Trophoblast cell (in vitro differentiated cells and primary cell): ENCODE measurements around the gene CDH7.

ENCODE experiments used
- DNase-seq, 2 donors: peaks; one replicate each; pipeline ENCODE4 v3.0.0-alpha.2; 2016
- H2AFZ ChIP-seq: 2 replicates; pipeline ENCODE4 v1.6.1; 2013; ENCODE audit warnings: low read length, moderate library complexity, mild to moderate bottlenecking; ENCODE audit not compliant: insufficient read depth, poor library complexity
- H2AK5ac ChIP-seq: 2 replicates; pipeline ENCODE4 v1.6.1; 2013; ENCODE audit warnings: mild to moderate bottlenecking, low read length
- H2BK120ac ChIP-seq: 2 replicates; pipeline ENCODE4 v1.6.1; 2013; ENCODE audit warnings: low read length, mild to moderate bottlenecking, moderate library complexity; ENCODE audit not compliant: insufficient read depth, poor library complexity
- H2BK12ac ChIP-seq: 2 replicates; pipeline ENCODE4 v1.6.1; 2013; ENCODE audit warnings: mild to moderate bottlenecking, low read length, moderate library complexity
- H2BK5ac ChIP-seq: 2 replicates; pipeline ENCODE4 v1.6.1; 2013; ENCODE audit warnings: low read length, low read depth, moderate library complexity, mild to moderate bottlenecking; ENCODE audit not compliant: poor library complexity
- H3K14ac ChIP-seq: 2 replicates; pipeline ENCODE4 v1.6.1; 2013; ENCODE audit warnings: mild to moderate bottlenecking, low read length
- H3K18ac ChIP-seq: 2 replicates; pipeline ENCODE4 v1.6.1; 2013; ENCODE audit warnings: mild to moderate bottlenecking, low read length
- H3K23ac ChIP-seq: 2 replicates; pipeline ENCODE4 v1.6.1; 2013; ENCODE audit warnings: low read length
- H3K27ac ChIP-seq: 2 replicates; pipeline ENCODE4 v1.5.1; 2013; ENCODE audit warnings: low read depth, mild to moderate bottlenecking, inconsistent platforms, low read length, moderate library complexity
- H3K27me3 ChIP-seq: 2 replicates; pipeline ENCODE4 v1.6.1; 2013; ENCODE audit warnings: inconsistent platforms, mild to moderate bottlenecking, low read length, moderate library complexity; ENCODE audit not compliant: insufficient read depth
- H3K36me3 ChIP-seq, 2 experiments: 1 replicate in 1 of 2; 2 replicates in 1 of 2; pipeline ENCODE4 v1.6.1; 2013; ENCODE audit warnings: low read length in 2 of 2, mild to moderate bottlenecking in 2 of 2, moderate library complexity in 1 of 2; ENCODE audit not compliant: insufficient read depth in 2 of 2, control insufficient read depth in 1 of 2
- H3K4ac ChIP-seq: 2 replicates; pipeline ENCODE4 v1.6.1; 2013; ENCODE audit warnings: low read depth, mild to moderate bottlenecking, low read length, moderate library complexity
- H3K4me1 ChIP-seq, 2 experiments: 1 replicate in 1 of 2; 2 replicates in 1 of 2; pipeline ENCODE4 v1.6.1; 2013; ENCODE audit warnings: low read length in 2 of 2, mild to moderate bottlenecking in 2 of 2, moderate library complexity in 1 of 2; ENCODE audit not compliant: insufficient read depth in 2 of 2, control insufficient read depth in 1 of 2
- H3K4me2 ChIP-seq: 2 replicates; pipeline ENCODE4 v1.6.1; 2013; ENCODE audit warnings: inconsistent platforms, mild to moderate bottlenecking, low read length, moderate library complexity
- H3K4me3 ChIP-seq: 2 replicates; pipeline ENCODE4 v1.5.1; 2013; ENCODE audit warnings: mild to moderate bottlenecking, low read depth, low read length, inconsistent platforms
- H3K79me1 ChIP-seq: one replicate; pipeline ENCODE4 v1.6.1; 2013; ENCODE audit warnings: low read length
- H3K79me2 ChIP-seq: 2 replicates; pipeline ENCODE4 v1.6.1; 2013; ENCODE audit warnings: low read length, mild to moderate bottlenecking; ENCODE audit not compliant: control insufficient read depth, insufficient read depth, poor library complexity
- H3K9ac ChIP-seq: 2 replicates; pipeline ENCODE4 v1.6.1; 2013; ENCODE audit warnings: mild to moderate bottlenecking, low read length
- H3K9me3 ChIP-seq: 2 replicates; pipeline ENCODE4 v1.6.1; 2013; ENCODE audit warnings: low read depth, mild to moderate bottlenecking, control low read depth, inconsistent platforms, low read length; ENCODE audit not compliant: insufficient read depth
- H4K12ac ChIP-seq: 2 replicates; pipeline ENCODE4 v1.6.1; 2013; ENCODE audit warnings: low read depth, mild to moderate bottlenecking, low read length, moderate library complexity
- H4K8ac ChIP-seq: 2 replicates; pipeline ENCODE4 v1.6.1; 2013; ENCODE audit warnings: low read depth, mild to moderate bottlenecking, low read length, moderate library complexity
- H4K91ac ChIP-seq: one replicate; pipeline ENCODE4 v1.6.1; 2013; ENCODE audit warnings: low read depth, mild to moderate bottlenecking, low read length, moderate library complexity
- WGBS: extraction: QIAGEN DNeasy Blood & Tissue Kit; methylation state at CpG from one replicate; pipeline ENCODE4 v1.1.7; 2013; ENCODE audit warnings: missing lambda C conversion rate; ENCODE audit not compliant: insufficient read length, insufficient coverage; ENCODE audit errors: extremely low coverage; 5-methylcytosine and 5-hydroxymethylcytosine counted together

The CDH7 gene

GRCh38 chr18:65746936-65747335 is 3.9 kb upstream of the CDH7 start:
- H3K4me1 ChIP-seq = peaks cover 8 to 10% of the 10 kb centered on the region in 2 experiments
- no peak overlapping the region for H3K27ac ChIP-seq
- H3K23ac ChIP-seq = no peak overlapping the region
- H4K91ac ChIP-seq = no peak overlapping the region
- H4K8ac ChIP-seq = no peak overlapping the region
- no peak overlapping the region for H3K4me3 ChIP-seq
- no peak overlapping the region for H2BK12ac ChIP-seq
- no peak overlapping the region for H3K4ac ChIP-seq
- H3K14ac ChIP-seq = no peak overlapping the region
- WGBS = no CpG with 5 or more reads among the region's 3 CpGs
- H3K4me2 ChIP-seq = no peak overlapping the region
- peaks cover 3% of the 10 kb centered on the region for H3K27me3 ChIP-seq
- no peak overlapping the region for H2BK5ac ChIP-seq
- H3K79me2 ChIP-seq = no peaks in the 10 kb centered on the region
- no peak overlapping the region for H4K12ac ChIP-seq
- H3K18ac ChIP-seq = no peak overlapping the region
- no peak overlapping the region for H2BK120ac ChIP-seq
- no peak overlapping the region for H2AFZ ChIP-seq
- H3K9ac ChIP-seq = no peak overlapping the region
- no peak overlapping the region for H2AK5ac ChIP-seq
- DNase-seq = no peak
- no peaks in the 10 kb centered on the region for H3K36me3 ChIP-seq
- no peaks in the 10 kb centered on the region for H3K9me3 ChIP-seq
- H3K79me1 ChIP-seq = no peaks in the 10 kb centered on the region

GRCh38 chr18:65748321-65748720 is 2.5 kb upstream of the CDH7 start:
- Histone ChIP-seq H3K14ac (no peak overlapping the region), H3K36me3 (no peaks in the 10 kb centered on the region), H3K4me1 (peaks cover 8 to 10% of the 10 kb centered on the region in 2 experiments), H2AK5ac (no peak overlapping the region), H3K23ac (no peak overlapping the region), H3K9ac (no peak overlapping the region), H2BK12ac (no peak overlapping the region), H3K79me1 (no peaks in the 10 kb centered on the region), H3K27ac (no peak overlapping the region), H3K4me3 (no peak overlapping the region), H3K4me2 (no peak overlapping the region), H3K4ac (no peak overlapping the region), H4K12ac (no peak overlapping the region), H3K79me2 (no peaks in the 10 kb centered on the region), H2BK5ac (no peak overlapping the region), H4K8ac (no peak overlapping the region), H3K9me3 (no peaks in the 10 kb centered on the region), H3K18ac (no peak overlapping the region), H2AFZ (no peak overlapping the region), H2BK120ac (no peak overlapping the region), H3K27me3 (peaks cover 3% of the 10 kb centered on the region), H4K91ac (no peak overlapping the region)
- DNase-seq = no peak
- WGBS = 100% methylated on average over 1 of the region's 2 CpGs

GRCh38 chr18:65749841-65750240 is 971 bp upstream of the CDH7 start:
- Histone ChIP-seq H3K27ac (no peak overlapping the region), H4K91ac (no peak overlapping the region), H3K79me2 (no peaks in the 10 kb centered on the region), H4K8ac (no peak overlapping the region), H2BK120ac (no peak overlapping the region), H2AK5ac (no peak overlapping the region), H3K27me3 (peaks cover 3% of the 10 kb centered on the region), H2BK5ac (no peak overlapping the region), H3K4ac (no peak overlapping the region), H3K23ac (no peak overlapping the region), H3K9ac (no peak overlapping the region), H2AFZ (no peak overlapping the region), H3K79me1 (no peaks in the 10 kb centered on the region), H3K9me3 (no peaks in the 10 kb centered on the region), H3K14ac (no peak overlapping the region), H3K18ac (no peak overlapping the region), H3K36me3 (no peaks in the 10 kb centered on the region), H3K4me2 (peak overlapping the region; percentile 83), H3K4me1 (peaks cover 8 to 10% of the 10 kb centered on the region in 2 experiments), H3K4me3 (no peak overlapping the region), H2BK12ac (no peak overlapping the region), H4K12ac (no peak overlapping the region)
- WGBS = no CpG with 5 or more reads among the region's 8 CpGs
- DNase-seq = no peak

GRCh38 chr18:65751155-65752085 is 608 bp downstream of the CDH7 start:
- Histone ChIP-seq H2AFZ (peak overlapping the region; percentile 66), H2AK5ac (no peak overlapping the region), H3K23ac (no peak overlapping the region), H3K36me3 (no peaks in the 10 kb centered on the region), H3K9ac (no peak overlapping the region), H2BK5ac (no peak overlapping the region), H3K14ac (no peak overlapping the region), H2BK120ac (no peak overlapping the region), H4K8ac (no peak overlapping the region), H4K12ac (no peak overlapping the region), H3K4me1 (peaks cover 8 to 10% of the 10 kb centered on the region in 2 experiments), H3K18ac (no peak overlapping the region), H2BK12ac (no peak overlapping the region), H3K4ac (no peak overlapping the region), H3K27ac (no peak overlapping the region), H3K79me2 (no peaks in the 10 kb centered on the region), H3K4me2 (peak overlapping the region; percentile 83), H3K79me1 (no peaks in the 10 kb centered on the region), H3K4me3 (peak overlapping the region; percentile 76), H3K27me3 (peaks cover 3% of the 10 kb centered on the region), H3K9me3 (no peaks in the 10 kb centered on the region), H4K91ac (no peak overlapping the region)
- DNase-seq = no peak
- WGBS = no CpG with 5 or more reads among the region's 42 CpGs
